ENCODE results near the gene ADORA2B.

The ADORA2B gene

GRCh38 chr17:15919466-15919865 is 25.5 kb upstream of the ADORA2B start:
- TF ChIP-seq ESRRG (CRISPR knock-in tag; IDR thresholded peaks at IDR 0.05): no peak
- no peak for TF ChIP-seq ZNF565 (CRISPR knock-in tag; conservative IDR thresholded peaks at IDR 0.05; ENCODE audit: low read depth)
- no peak for TF ChIP-seq ZNF70 (CRISPR knock-in tag; IDR thresholded peaks at IDR 0.05)
- no peak for TF ChIP-seq GLIS3 (CRISPR knock-in tag; IDR thresholded peaks at IDR 0.05)
- no peak for TF ChIP-seq ZC3H10 (CRISPR knock-in tag; IDR thresholded peaks at IDR 0.05)
- no peak for TF ChIP-seq ZFP30 (CRISPR knock-in tag; IDR thresholded peaks at IDR 0.05)
- no peak for TF ChIP-seq POU6F1 (CRISPR knock-in tag; IDR thresholded peaks at IDR 0.05; ENCODE audit: borderline replicate concordance, low read depth)
- no peak for TF ChIP-seq BACH2 (CRISPR knock-in tag; IDR thresholded peaks at IDR 0.05; ENCODE audit: borderline replicate concordance)
- no peak for TF ChIP-seq CSRNP3 (CRISPR knock-in tag; IDR thresholded peaks at IDR 0.05)
- no peak for TF ChIP-seq TOX (CRISPR knock-in tag; IDR thresholded peaks at IDR 0.05; ENCODE audit: borderline replicate concordance)
- no peak for TF ChIP-seq PPARA (CRISPR knock-in tag; IDR thresholded peaks at IDR 0.05; ENCODE audit: borderline replicate concordance)
- no peak for TF ChIP-seq SNAI2 (CRISPR knock-in tag; IDR thresholded peaks at IDR 0.05)
- TF ChIP-seq ARNTL (CRISPR knock-in tag; IDR thresholded peaks at IDR 0.05; ENCODE audit: borderline replicate concordance, low read depth): no peak
- TF ChIP-seq TSHZ2 (CRISPR knock-in tag; IDR thresholded peaks at IDR 0.05): no peak
- TF ChIP-seq OSR1 (CRISPR knock-in tag; IDR thresholded peaks at IDR 0.05): no peak
- no peak for TF ChIP-seq PATZ1 (CRISPR knock-in tag; IDR thresholded peaks at IDR 0.05; ENCODE audit: borderline replicate concordance)
- ATAC-seq: no peak

GRCh38 chr17:15920758-15921239 is 24.1 kb upstream of the ADORA2B start:
- TF ChIP-seq ISL1 (CRISPR knock-in tag; IDR thresholded peaks at IDR 0.05) (peak; percentile 23; the same call in 1 of the 2 replicates), ZNF70 (CRISPR knock-in tag; IDR thresholded peaks at IDR 0.05) (no peak)
- peak; percentile 35; the same call in 2 of the 3 replicates for ATAC-seq

- no peak for ATAC-seq
- no peak for TF ChIP-seq TSHZ2 (CRISPR knock-in tag; IDR thresholded peaks at IDR 0.05)
- TF ChIP-seq PATZ1 (CRISPR knock-in tag; IDR thresholded peaks at IDR 0.05; ENCODE audit: borderline replicate concordance): no peak
- no peak for TF ChIP-seq BACH2 (CRISPR knock-in tag; IDR thresholded peaks at IDR 0.05; ENCODE audit: borderline replicate concordance)
- TF ChIP-seq PPARA (CRISPR knock-in tag; IDR thresholded peaks at IDR 0.05; ENCODE audit: borderline replicate concordance): no peak
- TF ChIP-seq SNAI2 (CRISPR knock-in tag; IDR thresholded peaks at IDR 0.05): no peak
- no peak for TF ChIP-seq CSDC2 (CRISPR knock-in tag; IDR thresholded peaks at IDR 0.05)
- no peak for TF ChIP-seq ARNTL (CRISPR knock-in tag; IDR thresholded peaks at IDR 0.05; ENCODE audit: borderline replicate concordance, low read depth)
- no peak for TF ChIP-seq ESRRG (CRISPR knock-in tag; IDR thresholded peaks at IDR 0.05)
- TF ChIP-seq CREB5 (CRISPR knock-in tag; IDR thresholded peaks at IDR 0.05; ENCODE audit: low read depth): no peak
- TF ChIP-seq ZNF8 (CRISPR knock-in tag; IDR thresholded peaks at IDR 0.05): no peak
- TF ChIP-seq ZFP3 (CRISPR knock-in tag; IDR thresholded peaks at IDR 0.05): no peak
- no peak for TF ChIP-seq CSRNP3 (CRISPR knock-in tag; IDR thresholded peaks at IDR 0.05)
- TF ChIP-seq RARB (CRISPR knock-in tag; IDR thresholded peaks at IDR 0.05): no peak
- no peak for TF ChIP-seq GLIS3 (CRISPR knock-in tag; IDR thresholded peaks at IDR 0.05)
Measured at GRCh38 chr17:15921640-15922039, 23.3 kb upstream of the ADORA2B start.
